HG02973 (cell line): ENCODE results near the gene TMEM198.
A peak's percentile ranks its signal among the peaks of the same experiment; 100 is the strongest.

Experiments used
- ATAC-seq: cut with Tn5 transposase; IDR thresholded peaks from one replicate; pipeline ENCODE4 v1.9.1; 2021; ENCODE audit warnings: moderate library complexity; ENCODE audit not compliant: unreplicated experiment

TMEM198 gene

GRCh38 chr2:219543596-219544358, at the start of gene TMEM198, which contains the start of gene CHPF:
TMEM198 (plus strand) TSS chr2:219544028; CDS start chr2:219544728, 700 bp downstream.
CHPF (minus strand) TSS chr2:219543809; CDS start chr2:219543538, 271 bp downstream.
- peak; percentile 72 for ATAC-seq

GRCh38 chr2:219494952-219495530, 48.8 kb upstream of the TMEM198 start:
- no peak for ATAC-seq

GRCh38 chr2:219495531-219496122, 48.2 kb upstream of the TMEM198 start:
- ATAC-seq: no peak

- ATAC-seq: no peak
Observed at GRCh38 chr2:219496247-219496824, 47.5 kb upstream of the TMEM198 start.

GRCh38 chr2:219496825-219497494, 46.9 kb upstream of the TMEM198 start:
- ATAC-seq: no peak

GRCh38 chr2:219497495-219498279, 46.1 kb upstream of the TMEM198 start:
- ATAC-seq: peak; percentile 11

- ATAC-seq: peak; percentile 94
Observed at GRCh38 chr2:219498280-219499057, 45.4 kb upstream of the TMEM198 start, which contains the start of gene GMPPA. GMPPA (plus strand) TSS chr2:219498891; CDS start chr2:219499976, 1,085 bp downstream.

- ATAC-seq: no peak
Observed at GRCh38 chr2:219499058-219499307, 44.8 kb upstream of the TMEM198 start.

GRCh38 chr2:219499555-219499954, 44.3 kb upstream of the TMEM198 start:
- ATAC-seq: no peak

GRCh38 chr2:219500135-219500534, 43.7 kb upstream of the TMEM198 start:
- ATAC-seq: no peak

GRCh38 chr2:219501849-219502248, 42.0 kb upstream of the TMEM198 start:
- ATAC-seq: no peak

GRCh38 chr2:219502618-219503017, 41.2 kb upstream of the TMEM198 start:
- no peak for ATAC-seq

GRCh38 chr2:219505585-219505984, 38.2 kb upstream of the TMEM198 start:
- ATAC-seq: no peak

GRCh38 chr2:219506153-219506801, 37.6 kb upstream of the TMEM198 start:
- ATAC-seq: no peak

GRCh38 chr2:219506802-219507526, 36.9 kb upstream of the TMEM198 start:
- no peak for ATAC-seq

- no peak for ATAC-seq
Observed at GRCh38 chr2:219507581-219508443, 36.0 kb upstream of the TMEM198 start.

- ATAC-seq: no peak
Observed at GRCh38 chr2:219508444-219508734, 35.4 kb upstream of the TMEM198 start.
